ENCODE results near the gene LIMS2. TPM values are rescaled to one million over a fixed set of nuclear protein-coding genes. Genes with fewer than 3 reads are reported as not detected.

Gene LIMS2
- total RNA-seq, 1 experiment from 2014 or later, result 1.8 TPM

DNA sequence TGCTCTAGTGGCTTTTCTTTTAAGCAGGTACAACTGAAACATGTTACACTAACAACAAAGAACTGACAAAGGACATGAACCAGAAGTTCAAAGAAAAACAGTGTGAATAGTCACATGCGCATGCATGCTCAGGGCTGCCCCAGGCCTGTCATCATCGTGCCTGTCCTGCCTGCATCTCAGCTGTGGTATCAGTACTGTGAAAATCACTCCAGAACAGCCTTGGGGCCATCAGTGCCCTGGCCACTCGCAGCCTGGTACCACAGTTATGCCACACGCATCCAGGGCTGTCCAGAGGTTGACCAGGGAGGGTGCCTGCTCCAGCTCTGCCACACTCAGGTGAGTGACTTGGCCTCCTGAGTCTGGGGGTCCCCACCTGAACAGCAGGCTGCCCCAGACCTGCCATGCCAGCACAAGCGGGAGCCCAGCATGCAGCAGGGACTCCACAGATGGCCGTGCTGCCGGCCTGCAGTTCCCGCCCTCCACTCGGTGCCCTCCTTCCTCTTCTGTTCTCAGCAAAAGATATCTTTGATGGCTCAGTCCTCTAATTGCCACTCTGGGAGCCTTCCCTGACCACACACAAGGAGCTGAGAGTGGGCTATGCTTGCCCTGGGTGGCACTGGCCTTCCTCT is 12.3 kb downstream of the LIMS2 start:
- no peak for DNase-seq (ENCODE audit: low spot score)
- in situ Hi-C loops (cut with HindIII; ENCODE audit: low sequenced_read_pairs), result no loop called here

DNA sequence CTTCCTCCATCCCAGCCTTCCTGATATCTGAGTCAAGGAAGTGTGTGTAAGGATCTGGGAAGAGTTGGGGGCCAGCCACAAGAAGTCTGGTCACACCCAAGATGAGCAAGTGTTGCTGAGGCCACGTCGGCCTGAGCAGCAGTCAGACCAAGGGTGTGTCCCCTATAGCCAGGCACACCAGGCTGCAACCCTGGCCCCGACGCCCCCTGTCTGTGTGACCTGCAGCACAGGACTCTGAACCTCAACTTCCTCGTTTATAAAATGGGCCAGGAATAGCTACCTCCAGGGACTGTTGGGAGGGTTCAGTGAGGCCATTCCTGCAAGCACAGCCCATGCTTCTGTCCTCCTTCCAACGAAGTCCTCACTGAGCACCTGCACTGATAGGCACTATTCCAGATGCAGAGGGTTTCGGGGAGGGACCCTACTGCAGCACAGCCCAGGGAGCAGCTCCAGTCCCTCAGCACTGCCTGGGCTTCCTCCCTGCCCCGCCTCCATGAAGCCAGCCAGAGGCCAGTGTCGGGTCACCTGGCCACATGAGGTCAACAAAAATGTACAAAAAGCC is 13.3 kb downstream of the LIMS2 start:
- in situ Hi-C loops (cut with HindIII; ENCODE audit: low sequenced_read_pairs), result no loop called here

DNA sequence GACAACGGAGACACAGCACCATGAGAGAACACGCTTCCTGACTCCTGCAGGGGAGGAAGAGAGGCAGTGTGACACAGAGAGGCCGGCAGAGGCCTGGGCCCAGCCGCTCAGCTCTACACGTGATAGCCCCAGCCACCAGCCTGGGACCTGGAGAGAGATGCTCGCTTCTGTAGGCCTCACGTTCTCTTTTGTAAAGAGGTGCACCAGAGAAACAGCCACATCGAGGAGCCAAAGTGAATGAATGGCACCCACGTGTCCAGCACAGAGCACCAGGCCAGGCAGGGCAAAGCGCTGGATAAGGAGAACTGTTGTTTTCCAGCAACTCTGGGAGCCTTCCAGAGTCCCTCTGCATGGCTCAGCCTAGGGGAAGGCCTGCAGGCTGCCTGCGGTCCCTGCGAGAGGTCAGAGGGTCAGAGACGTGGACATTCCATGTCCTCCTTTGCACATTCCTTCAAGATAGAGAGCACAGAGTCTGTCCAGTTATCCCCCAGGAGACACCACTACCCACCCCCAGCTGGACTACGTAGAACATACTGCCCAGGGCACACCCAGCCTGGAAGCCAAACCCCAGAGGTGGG is 14.2 kb downstream of the LIMS2 start:
- in situ Hi-C loops (cut with HindIII; ENCODE audit: low sequenced_read_pairs), result no loop called here
- DNase-seq (ENCODE audit: low spot score), result no peak

More for the DNA sequence above, 13.3 kb downstream of the LIMS2 start:
- no peak for DNase-seq (ENCODE audit: low spot score)

DNA sequence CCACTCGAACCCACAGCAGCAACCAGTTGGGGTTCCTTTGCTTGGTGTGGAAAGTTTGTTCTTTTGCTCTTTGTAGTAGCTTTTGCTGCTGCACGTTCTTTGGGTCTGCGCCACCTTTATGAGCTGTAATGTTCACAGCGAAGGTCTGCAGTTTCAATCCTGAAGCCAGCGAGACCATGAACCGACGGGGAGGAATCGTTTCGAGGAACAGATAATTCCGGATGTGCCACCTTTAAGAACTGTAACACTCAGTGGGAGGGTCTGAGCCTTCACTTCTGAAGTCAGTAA is 15.1 kb downstream of the LIMS2 start:
- in situ Hi-C loops (cut with HindIII; ENCODE audit: low sequenced_read_pairs), result no loop called here
- DNase-seq (ENCODE audit: low spot score), result no peak

DNA sequence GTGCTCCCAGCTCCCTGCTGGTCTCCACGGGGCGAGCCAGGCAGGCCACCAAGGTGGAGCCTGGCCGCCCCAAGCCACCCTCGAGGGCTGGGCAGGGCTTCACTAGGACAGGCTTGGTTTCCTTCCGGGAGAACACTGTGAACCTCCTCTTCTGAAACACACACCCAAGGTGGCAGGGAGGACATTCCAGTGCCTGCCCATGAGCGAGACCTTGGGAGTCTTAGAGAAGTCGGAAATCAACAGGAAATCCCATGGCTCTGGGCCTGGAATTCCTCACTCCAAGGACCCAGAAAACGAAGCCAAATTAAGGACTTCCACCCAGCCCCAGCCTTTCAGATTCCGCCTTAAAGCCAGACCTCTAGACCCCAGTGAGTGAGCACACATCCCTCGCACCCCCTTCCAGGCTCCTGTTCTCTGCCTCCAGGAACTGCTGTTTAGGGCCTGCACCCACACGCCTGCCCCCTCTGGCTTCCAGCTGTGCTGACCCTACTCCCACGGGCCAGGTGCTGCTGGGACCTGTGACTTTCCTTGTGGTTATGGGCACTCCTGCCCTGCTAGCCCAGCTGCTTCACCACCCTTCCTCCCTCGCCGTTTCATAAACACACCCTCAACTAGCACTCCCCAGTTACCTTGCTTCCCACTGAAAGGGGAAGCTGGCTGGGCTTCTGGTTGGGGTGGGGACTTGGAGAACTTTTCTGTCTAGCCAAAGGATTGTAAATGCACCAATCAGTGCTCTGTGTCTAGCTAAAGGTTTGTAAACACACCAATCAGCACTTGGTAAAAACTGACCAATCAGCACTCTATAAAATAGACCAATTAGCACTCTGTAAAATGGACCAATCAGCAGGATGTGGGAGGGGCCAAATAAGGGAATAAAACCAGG is 15.7 kb downstream of the LIMS2 start:
- no peak for DNase-seq (ENCODE audit: low spot score)

DNA sequence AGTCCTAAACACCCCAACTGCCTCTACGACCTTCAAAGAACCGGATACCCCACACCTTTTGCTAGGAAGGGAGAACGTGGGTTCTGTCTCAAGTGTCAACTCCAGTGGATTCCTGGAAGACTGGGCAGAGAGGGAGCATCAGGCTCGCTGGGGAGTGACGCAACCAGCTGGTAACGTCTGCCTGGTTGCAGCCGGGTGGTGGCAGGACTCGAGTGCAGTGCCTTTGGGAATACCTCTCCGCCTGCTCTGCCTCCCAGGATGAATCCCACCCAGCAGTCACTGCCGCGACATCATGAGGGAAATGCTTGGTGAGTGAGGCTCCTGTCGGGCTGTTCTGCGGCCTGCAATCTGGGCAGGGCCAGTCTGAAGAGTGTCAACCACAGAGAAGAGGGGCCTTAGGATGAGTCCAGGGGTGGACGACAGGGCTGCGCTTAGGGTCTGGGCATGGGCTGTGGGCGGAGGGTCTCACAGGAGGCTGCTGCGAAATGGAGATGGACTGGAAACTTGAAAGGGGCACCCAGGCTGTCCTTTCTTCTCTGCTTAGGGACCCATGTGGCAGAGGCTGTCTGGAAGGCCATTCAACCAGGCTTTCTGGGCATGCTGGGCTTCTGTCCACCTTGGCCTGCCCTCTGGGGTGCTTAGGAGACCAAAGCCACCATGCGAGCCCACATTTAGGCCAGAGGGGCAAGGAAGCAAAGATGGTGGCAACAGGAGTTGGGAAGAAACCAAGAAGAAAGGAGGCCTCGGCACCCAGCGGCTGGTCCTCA is 16.5 kb downstream of the LIMS2 start:
- in situ Hi-C loops (cut with HindIII; ENCODE audit: low sequenced_read_pairs), result no loop called here
- DNase-seq (ENCODE audit: low spot score), result no peak

More for the DNA sequence above, 15.7 kb downstream of the LIMS2 start:
- in situ Hi-C loops (cut with HindIII; ENCODE audit: low sequenced_read_pairs), result no loop called here

DNA sequence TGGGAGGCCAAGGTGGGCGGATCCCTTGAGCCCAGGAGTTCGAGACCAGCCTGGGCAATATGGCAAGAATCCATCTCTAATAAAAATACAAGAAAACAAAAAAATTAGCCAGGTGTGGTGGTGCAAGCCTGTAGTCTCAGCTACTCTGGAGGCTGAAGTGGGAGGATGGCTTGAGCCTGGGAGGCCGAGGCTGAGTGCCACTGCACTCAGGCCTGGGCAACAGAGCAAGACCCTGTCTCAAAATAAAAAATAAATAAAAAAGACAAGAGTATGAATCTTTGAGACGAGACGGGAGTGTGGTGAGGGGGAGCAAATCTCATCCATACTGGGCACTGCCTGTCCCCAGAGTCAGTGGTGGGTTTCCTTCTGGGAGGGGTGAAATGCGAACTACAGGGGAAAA is 17.2 kb downstream of the LIMS2 start:
- DNase-seq (ENCODE audit: low spot score), result no peak
- in situ Hi-C loops (cut with HindIII; ENCODE audit: low sequenced_read_pairs), result no loop called here

DNA sequence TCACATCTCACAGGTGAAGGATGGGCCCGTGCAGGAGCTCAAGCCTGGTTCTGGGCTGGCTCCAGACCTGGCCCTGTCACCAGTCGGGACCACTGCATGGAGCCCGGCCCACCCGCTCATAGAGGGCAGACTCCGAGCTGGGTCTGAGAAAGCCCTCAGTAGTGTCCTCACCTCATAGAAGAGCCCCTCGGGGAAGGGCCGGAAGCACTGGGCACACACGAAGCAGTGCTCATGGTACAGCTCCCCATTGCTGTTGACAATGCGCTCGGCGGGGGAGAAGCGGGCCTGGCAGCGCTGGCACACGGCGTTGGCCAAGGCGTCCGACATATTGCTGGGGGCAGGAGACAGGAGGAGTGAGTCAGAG is 18.1 kb downstream of the LIMS2 start:
- DNase-seq (ENCODE audit: low spot score), result no peak
- in situ Hi-C loops (cut with HindIII; ENCODE audit: low sequenced_read_pairs), result no loop called here

DNA sequence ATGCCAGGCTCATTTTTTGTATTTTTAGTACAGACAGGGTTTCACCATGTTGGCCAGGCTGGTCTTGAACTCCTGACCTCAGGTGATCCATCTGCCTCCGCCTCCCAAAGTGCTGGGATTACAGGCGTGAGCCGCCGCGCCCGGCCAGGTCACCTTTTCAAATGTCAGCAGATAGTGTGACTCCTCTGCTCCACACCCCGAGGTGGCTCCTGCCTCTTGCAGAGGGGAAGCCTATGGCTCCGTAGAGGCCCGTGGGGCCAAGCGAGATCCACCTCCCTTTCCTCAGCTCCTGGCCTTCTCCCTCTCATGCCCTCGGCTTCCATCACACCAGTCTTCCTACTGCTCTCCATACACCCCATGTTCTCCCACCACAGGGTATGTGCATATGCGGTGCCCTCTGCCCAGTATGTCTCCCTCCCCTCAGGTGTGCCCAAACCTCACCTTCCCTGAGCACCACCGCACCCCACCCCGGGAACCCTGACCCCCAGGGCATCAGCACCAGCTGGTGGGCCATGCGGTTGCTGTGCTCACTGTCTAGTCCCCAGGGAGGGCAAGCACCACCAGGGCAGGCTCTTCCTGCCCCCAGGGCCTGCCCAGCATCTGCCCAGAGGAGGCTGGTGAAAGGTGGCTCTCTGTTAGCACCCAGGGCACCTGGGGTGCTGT is 18.6 kb downstream of the LIMS2 start:
- in situ Hi-C loops (cut with HindIII; ENCODE audit: low sequenced_read_pairs), result no loop called here
- DNase-seq (ENCODE audit: low spot score), result no peak

DNA sequence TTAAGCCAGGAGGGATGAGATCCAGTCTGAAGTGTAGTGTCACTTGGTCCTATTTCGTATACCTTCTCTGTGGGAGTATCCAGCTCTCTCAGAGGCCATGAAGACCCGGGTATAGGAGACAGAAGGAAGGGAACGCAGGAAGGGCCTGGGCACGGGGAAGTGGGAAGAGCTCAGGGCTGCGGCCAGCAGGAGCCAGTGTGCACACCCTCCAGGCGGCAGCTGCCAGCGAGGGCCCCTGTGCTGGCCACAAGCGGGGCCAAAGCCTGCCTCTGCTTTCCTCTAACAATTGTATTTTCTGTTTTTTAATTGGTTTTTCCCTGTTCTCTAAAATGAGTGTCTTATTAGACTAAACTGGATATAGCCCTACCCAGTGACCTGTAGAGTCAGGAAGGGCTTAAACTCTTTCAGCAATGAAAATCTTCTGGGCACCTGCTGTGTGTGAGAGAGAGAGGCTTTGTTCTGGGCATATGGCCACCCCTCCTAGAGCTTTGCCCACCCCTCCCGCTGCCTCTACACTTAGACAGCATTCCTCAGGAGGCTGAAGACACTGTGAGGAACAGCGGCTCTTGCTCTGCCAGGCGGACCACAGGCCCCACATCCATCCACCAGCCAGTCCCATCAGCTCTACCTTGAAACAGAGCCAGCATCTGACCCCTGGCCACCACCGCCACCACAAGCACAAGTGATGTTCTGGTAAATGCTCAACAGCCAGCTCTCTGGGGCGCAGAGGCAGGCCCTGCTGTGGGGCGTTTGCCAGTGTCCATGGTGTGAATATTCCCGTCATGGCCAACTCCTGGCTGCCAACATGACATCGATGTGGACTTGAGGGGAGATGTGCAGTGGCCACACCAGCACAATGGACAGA is 19.9 kb downstream of the LIMS2 start:
- no peak for DNase-seq (ENCODE audit: low spot score)
- in situ Hi-C loops (cut with HindIII; ENCODE audit: low sequenced_read_pairs), result no loop called here

DNA sequence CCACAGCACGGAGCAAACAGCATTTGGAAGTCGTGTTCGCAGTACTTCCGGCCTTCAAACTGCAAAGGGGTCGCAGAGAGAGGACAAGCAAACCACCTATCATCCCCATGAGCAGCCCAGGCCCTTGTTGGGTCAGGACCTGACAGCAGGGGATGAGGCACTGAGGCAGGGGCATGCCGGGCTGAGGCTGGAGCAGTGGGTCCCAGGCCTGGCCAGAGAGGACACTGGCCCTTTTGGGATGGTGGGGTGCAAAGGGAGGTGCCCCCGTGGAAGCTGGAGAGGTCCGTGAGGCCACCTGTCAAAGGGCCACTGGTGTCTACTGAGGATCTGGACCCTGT is 20.5 kb downstream of the LIMS2 start:
- in situ Hi-C loops (cut with HindIII; ENCODE audit: low sequenced_read_pairs), result no loop called here

DNA sequence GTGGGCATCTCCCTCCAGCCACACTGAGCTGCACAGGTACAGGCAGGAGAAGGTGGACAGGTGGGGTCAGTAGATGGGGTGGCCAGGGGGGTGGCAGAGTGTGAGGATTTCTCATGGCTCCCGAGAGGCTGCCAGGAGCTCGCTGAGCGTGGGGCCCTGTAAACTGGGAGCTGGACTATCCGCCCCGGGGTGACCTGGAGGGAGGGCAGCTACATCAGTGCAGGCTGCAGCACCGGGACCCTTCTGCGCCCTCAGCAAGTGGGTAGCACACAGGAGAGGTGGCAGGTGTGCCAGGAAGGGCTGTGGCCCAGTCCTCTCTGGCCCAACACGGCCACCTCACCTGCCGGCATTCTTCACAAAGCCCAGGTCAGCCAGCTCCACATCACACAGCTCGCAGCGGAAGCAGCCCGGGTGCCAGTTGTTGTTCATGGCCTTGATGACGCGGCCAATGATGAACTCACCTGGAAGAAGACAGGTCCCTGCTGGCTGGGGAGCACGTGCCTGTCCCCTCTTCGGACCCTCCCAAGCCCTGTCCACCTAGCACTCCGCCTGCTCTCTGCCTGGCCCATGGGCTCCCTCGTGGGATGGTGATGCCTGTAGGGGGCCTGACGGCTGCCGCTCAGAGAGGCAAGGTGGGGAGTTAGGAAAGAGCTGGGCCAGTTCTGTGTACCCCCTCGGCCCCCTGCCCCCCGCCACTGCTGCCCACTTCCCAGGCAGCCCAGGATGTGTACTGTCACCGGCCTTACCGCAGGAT is 21.1 kb downstream of the LIMS2 start:
- DNase-seq (ENCODE audit: low spot score), result no peak
- in situ Hi-C loops (cut with HindIII; ENCODE audit: low sequenced_read_pairs), result no loop called here

More for the DNA sequence above, 20.5 kb downstream of the LIMS2 start:
- DNase-seq (ENCODE audit: low spot score), result no peak

DNA sequence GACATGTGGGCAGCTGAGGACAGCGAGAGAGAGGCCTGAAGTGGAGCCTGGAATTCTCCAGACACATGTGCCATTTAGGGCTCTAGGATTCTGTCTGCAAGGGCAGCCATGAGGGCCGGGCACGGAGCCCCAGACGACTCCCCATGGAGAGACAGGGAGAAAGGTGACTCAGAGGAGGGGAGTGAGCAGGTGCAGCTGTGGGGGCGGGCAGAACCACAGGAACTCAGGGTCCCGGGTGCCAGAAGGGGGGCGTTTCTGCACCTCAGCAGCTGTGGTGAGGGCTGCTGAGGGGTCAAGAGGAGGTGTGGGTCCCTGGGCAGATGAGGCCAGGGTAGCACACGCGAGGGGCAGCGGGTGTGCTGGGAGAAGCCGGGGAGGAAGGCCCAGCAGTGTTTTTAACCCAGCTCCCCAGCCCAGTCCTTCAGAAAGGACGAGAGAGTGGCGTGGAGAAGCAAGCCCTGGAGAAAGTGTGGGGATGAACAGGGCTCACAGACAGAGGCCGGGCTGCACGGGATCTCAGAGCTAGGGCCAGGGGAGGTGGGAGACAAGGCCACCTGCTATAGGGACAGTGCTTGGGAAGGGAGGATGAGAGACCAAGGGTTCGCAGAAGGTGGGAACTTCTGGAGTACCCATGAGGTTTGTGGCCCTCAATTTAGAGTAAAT is 21.8 kb downstream of the LIMS2 start:
- DNase-seq (ENCODE audit: low spot score), result no peak
- in situ Hi-C loops (cut with HindIII; ENCODE audit: low sequenced_read_pairs), result no loop called here

DNA sequence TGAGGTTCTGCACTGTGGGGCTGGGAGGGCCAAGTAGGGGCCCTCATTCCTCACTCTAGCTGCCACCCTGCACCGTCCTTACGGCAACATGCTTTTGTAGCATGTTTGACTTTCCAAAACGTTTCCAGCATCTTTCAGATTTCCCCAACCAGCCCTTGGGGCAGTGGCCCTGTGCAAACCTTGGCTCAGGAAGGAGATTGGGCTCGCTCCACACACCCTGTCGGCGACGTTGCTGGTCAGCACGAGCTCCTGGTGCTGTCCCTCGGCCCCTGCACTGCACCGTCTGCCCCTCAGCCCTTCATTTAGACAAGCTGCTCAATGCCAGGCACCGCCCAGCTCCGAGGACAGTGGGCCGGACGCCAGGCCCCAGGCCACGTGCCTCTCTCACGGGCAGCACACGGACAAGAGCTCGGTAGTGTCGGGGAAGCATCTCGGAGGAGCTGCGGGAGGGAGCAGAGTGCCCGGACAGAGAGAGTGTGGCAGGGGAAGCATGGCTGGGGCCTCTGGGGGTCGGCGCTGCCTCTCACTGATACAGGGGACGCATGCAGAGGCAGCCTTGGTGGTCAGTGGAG is 22.5 kb downstream of the LIMS2 start:
- no peak for DNase-seq (ENCODE audit: low spot score)
- in situ Hi-C loops (cut with HindIII; ENCODE audit: low sequenced_read_pairs), result no loop called here

DNA sequence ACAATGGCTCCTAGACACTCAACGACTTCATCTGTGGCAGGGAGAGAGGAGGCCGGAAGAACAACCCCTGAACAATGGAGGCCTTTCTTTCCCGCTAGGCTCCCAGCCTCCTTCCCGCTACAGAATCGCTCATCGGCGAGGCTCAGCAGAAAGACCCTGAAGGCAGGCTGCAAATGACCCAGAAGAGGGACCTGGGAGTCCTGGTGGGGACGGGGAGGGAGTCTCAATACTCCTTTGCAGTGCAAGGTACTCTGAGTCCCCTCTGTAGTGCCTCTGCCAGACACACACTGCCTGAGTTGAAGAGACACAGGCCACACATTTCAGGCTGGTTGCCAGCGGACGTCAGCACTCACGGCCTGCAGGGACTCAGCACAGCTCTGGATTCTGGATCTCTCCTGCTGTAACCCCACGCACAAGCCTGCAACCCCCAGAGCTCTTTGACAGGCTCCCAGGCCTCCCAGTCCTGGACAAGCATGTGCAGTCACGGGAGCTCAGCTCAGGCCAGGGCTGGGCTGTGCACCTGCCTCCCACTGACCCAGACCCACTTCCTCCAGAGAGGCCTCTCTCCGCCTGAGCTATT is 23.3 kb downstream of the LIMS2 start:
- in situ Hi-C loops (cut with HindIII; ENCODE audit: low sequenced_read_pairs), result no loop called here
- no peak for DNase-seq (ENCODE audit: low spot score)

DNA sequence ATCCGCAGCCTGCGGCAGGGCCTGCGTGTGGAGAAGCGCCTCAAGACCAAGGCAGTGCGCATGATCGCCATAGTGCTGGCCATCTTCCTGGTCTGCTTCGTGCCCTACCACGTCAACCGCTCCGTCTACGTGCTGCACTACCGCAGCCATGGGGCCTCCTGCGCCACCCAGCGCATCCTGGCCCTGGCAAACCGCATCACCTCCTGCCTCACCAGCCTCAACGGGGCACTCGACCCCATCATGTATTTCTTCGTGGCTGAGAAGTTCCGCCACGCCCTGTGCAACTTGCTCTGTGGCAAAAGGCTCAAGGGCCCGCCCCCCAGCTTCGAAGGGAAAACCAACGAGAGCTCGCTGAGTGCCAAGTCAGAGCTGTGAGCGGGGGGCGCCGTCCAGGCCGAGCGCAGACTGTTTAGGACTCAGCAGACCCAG is 23.9 kb downstream of the LIMS2 start:
- in situ Hi-C loops (cut with HindIII; ENCODE audit: low sequenced_read_pairs), result no loop called here
- no peak for DNase-seq (ENCODE audit: low spot score)

Data from G401 (cell line).